H1 (cell line): Measurements from ENCODE around the gene ZNF683. TPM values are rescaled to one million over a fixed set of nuclear protein-coding genes. Genes with fewer than 3 reads are reported as not detected.

Experiments
- CTCF ChIA-PET: fragments of 300-600 bp; sonication (Branson Sonifier 250); formaldehyde crosslinking; loops from one replicate; lab custom pipeline; 2021; ENCODE audit not compliant: partially characterized antibody; lab: Charles Lee
- POLR2A ChIA-PET: fragments of 300-600 bp; sonication (Branson Sonifier 250); formaldehyde crosslinking; loops from one replicate; lab custom pipeline; 2021; ENCODE audit warnings: inconsistent platforms; ENCODE audit not compliant: partially characterized antibody; lab: Charles Lee
- DNase-seq, 2 experiments: peaks; one replicate each; pipeline versions ENCODE4 v3.0.0 to v3.0.0-alpha.2; 2010 to 2022; ENCODE audit warnings: low spot score in 2 of 2, low read depth in 1 of 2, mixed read lengths in 1 of 2
- FAIRE-seq: peaks from 2 replicates; lab custom pipeline; 2011; peaks lifted over from hg19 to GRCh38; lab: Jason Lieb, UNC
- H2AFZ ChIP-seq: 2 replicates; pipeline ENCODE4 v1.8.1; 2012; ENCODE audit warnings: low read length, inconsistent platforms
- H2AK5ac ChIP-seq: 2 replicates; pipeline ENCODE4 v1.6.1; 2013; ENCODE audit warnings: low read depth, low read length
- H2BK120ac ChIP-seq: replicated peaks from 2 replicates; pipeline ENCODE3; 2013; ENCODE audit warnings: low read depth, low read length, inconsistent platforms
- H2BK12ac ChIP-seq: 2 replicates; pipeline ENCODE4 v1.6.1; 2013; ENCODE audit warnings: low read depth, low read length
- H2BK15ac ChIP-seq: 2 replicates; pipeline ENCODE4 v1.6.1; 2013; ENCODE audit warnings: low read length
- H2BK20ac ChIP-seq: 2 replicates; pipeline ENCODE4 v1.6.1; 2013; ENCODE audit warnings: low read length
- H2BK5ac ChIP-seq: 2 replicates; pipeline ENCODE4 v1.6.1; 2013; ENCODE audit warnings: low read depth, low read length
- H3K14ac ChIP-seq: 2 replicates; pipeline ENCODE4 v1.6.1; 2013; ENCODE audit warnings: inconsistent platforms; ENCODE audit not compliant: insufficient read length
- H3K18ac ChIP-seq: 2 replicates; pipeline ENCODE4 v1.6.1; 2013; ENCODE audit warnings: low read length; ENCODE audit errors: extremely low read depth
- H3K23ac ChIP-seq: 2 replicates; pipeline ENCODE4 v1.6.1; 2013; ENCODE audit warnings: inconsistent platforms; ENCODE audit not compliant: insufficient read length
- H3K23me2 ChIP-seq: 2 replicates; pipeline ENCODE4 v1.6.1; 2013; ENCODE audit warnings: low read depth, low read length
- H3K27ac ChIP-seq: 2 replicates; pipeline ENCODE4 v1.6.1; 2011; ENCODE audit warnings: low read depth, low read length, inconsistent platforms
- H3K27me3 ChIP-seq, 4 experiments: replicated peaks in 1 of 4; 1 replicate in 1 of 4; 2 replicates in 3 of 4; pipeline versions ENCODE4 v1.6.1 to v1.8.1; 2011 to 2013; ENCODE audit warnings: low read length in 3 of 4, mild to moderate bottlenecking in 3 of 4, inconsistent platforms in 2 of 4, mixed read lengths in 2 of 4, moderate library complexity in 1 of 4; ENCODE audit not compliant: control insufficient read depth in 3 of 4, insufficient read depth in 3 of 4; ENCODE audit errors: extremely low read depth in 1 of 4
- H3K36me3 ChIP-seq, 4 experiments: 2 replicates each; pipeline versions ENCODE4 v1.6.1 to v1.8.1; 2011 to 2013; ENCODE audit warnings: mild to moderate bottlenecking in 4 of 4, low read length in 3 of 4, moderate library complexity in 2 of 4, control low read depth in 1 of 4, inconsistent platforms in 1 of 4; ENCODE audit not compliant: insufficient read depth in 4 of 4, control insufficient read depth in 2 of 4
- H3K4ac ChIP-seq: replicated peaks from 2 replicates; pipeline ENCODE3; 2013; ENCODE audit warnings: low read length, low read depth, mixed read lengths, inconsistent platforms; ENCODE audit not compliant: insufficient read length
- H3K4me1 ChIP-seq, 4 experiments: replicated peaks in 1 of 4; 1 replicate in 1 of 4; 2 replicates in 3 of 4; pipeline versions ENCODE4 v1.6.1 to v1.8.1; 2011 to 2013; ENCODE audit warnings: low read length in 3 of 4, inconsistent platforms in 2 of 4, mixed read lengths in 1 of 4; ENCODE audit not compliant: insufficient read depth in 4 of 4, control insufficient read depth in 3 of 4
- H3K4me2 ChIP-seq, 2 experiments: 2 replicates each; pipeline versions ENCODE4 v1.6.1 to v1.8.1; 2011 to 2013; ENCODE audit warnings: low read depth in 2 of 2, low read length in 2 of 2, control low read depth in 1 of 2, inconsistent platforms in 1 of 2, mild to moderate bottlenecking in 1 of 2; ENCODE audit not compliant: insufficient read depth in 1 of 2
- H3K4me3 ChIP-seq, 4 experiments: fragments of 200-600, 300-600 bp in 1 of 4; sonication (generic), shearing (Covaris generic), sonication (Bioruptor Twin) in 1 of 4; 2 replicates each; pipeline versions ENCODE4 v1.5.1 to v1.8.1; 2011 to 2016; ENCODE audit warnings: low read length in 4 of 4, low read depth in 3 of 4, control low read depth in 2 of 4, inconsistent platforms in 2 of 4, mild to moderate bottlenecking in 2 of 4, mixed read lengths in 1 of 4, moderate library complexity in 1 of 4; ENCODE audit not compliant: insufficient read depth in 2 of 4; ENCODE audit errors: extremely low read depth in 1 of 4
- H3K56ac ChIP-seq: replicated peaks from 2 replicates; pipeline ENCODE3; 2013; ENCODE audit warnings: low read depth, mild to moderate bottlenecking, mixed read lengths, low read length, inconsistent platforms; ENCODE audit not compliant: insufficient read length
- H3K79me1 ChIP-seq: 2 replicates; pipeline ENCODE4 v1.6.1; 2013; ENCODE audit warnings: low read depth, low read length, control low read depth
- H3K79me2 ChIP-seq, 2 experiments: 2 replicates each; pipeline versions ENCODE4 v1.6.1 to v1.8.1; 2012 to 2013; ENCODE audit warnings: low read length in 2 of 2, mild to moderate bottlenecking in 2 of 2, inconsistent platforms in 1 of 2; ENCODE audit not compliant: insufficient read depth in 2 of 2, control insufficient read depth in 1 of 2
- H3K9ac ChIP-seq, 4 experiments: replicated peaks in 1 of 4; 1 replicate in 1 of 4; 2 replicates in 3 of 4; pipeline versions ENCODE4 v1.6.1 to v1.8.1; 2011 to 2013; ENCODE audit warnings: low read depth in 3 of 4, low read length in 3 of 4, control low read depth in 2 of 4, mild to moderate bottlenecking in 2 of 4, moderate library complexity in 2 of 4, inconsistent platforms in 1 of 4; ENCODE audit errors: extremely low read depth in 1 of 4
- H3K9me3 ChIP-seq, 2 experiments: 2 replicates each; pipeline versions ENCODE4 v1.6.1 to v1.8.1; 2012 to 2013; ENCODE audit warnings: mild to moderate bottlenecking in 2 of 2, moderate library complexity in 2 of 2, control low read depth in 1 of 2, inconsistent platforms in 1 of 2, low read depth in 1 of 2, low read length in 1 of 2, mixed read lengths in 1 of 2; ENCODE audit not compliant: insufficient read depth in 2 of 2
- H4K20me1 ChIP-seq, 2 experiments: replicated peaks in 1 of 2; 2 replicates each; pipeline versions ENCODE3 to v1.8.1; 2011 to 2013; ENCODE audit warnings: inconsistent platforms in 2 of 2, low read length in 2 of 2, mild to moderate bottlenecking in 1 of 2; ENCODE audit not compliant: insufficient read depth in 2 of 2, control insufficient read depth in 1 of 2
- H4K5ac ChIP-seq: 2 replicates; pipeline ENCODE4 v1.6.1; 2013; ENCODE audit warnings: low read length, low read depth, mixed read lengths, inconsistent platforms; ENCODE audit not compliant: insufficient read length
- H4K8ac ChIP-seq: 2 replicates; pipeline ENCODE4 v1.8.0; 2013; ENCODE audit warnings: mild to moderate bottlenecking, moderate library complexity, low read length, inconsistent platforms; ENCODE audit not compliant: insufficient read depth; ENCODE audit errors: extremely low read depth
- H4K91ac ChIP-seq: replicated peaks from 2 replicates; pipeline ENCODE3; 2013; ENCODE audit warnings: low read length, mixed read lengths, inconsistent platforms; ENCODE audit not compliant: insufficient read length
- MAX ChIP-seq: IDR thresholded peaks from 2 replicates; pipeline ENCODE4 v1.6.1; 2012; ENCODE audit warnings: inconsistent platforms
- NRF1 ChIP-seq: IDR thresholded peaks from 2 replicates; pipeline ENCODE4 v1.6.1; 2011; ENCODE audit warnings: mild to moderate bottlenecking, low read depth, low read length, improper control_type of control experiment
- PHF8 ChIP-seq: fragments of 200-600 bp; sonication (generic); conservative IDR thresholded peaks from 2 replicates; pipeline ENCODE4 v1.7.1; 2012; ENCODE audit warnings: low read depth, mild to moderate bottlenecking, inconsistent platforms, low read length, moderate library complexity
- SIX5 ChIP-seq: IDR thresholded peaks from 2 replicates; pipeline ENCODE4 v1.6.1; 2011; ENCODE audit warnings: mild to moderate bottlenecking, low read depth, low read length
- SUZ12 ChIP-seq: fragments of 200-600 bp; sonication (generic); IDR thresholded peaks from 2 replicates; pipeline ENCODE4 v1.6.1; 2012; ENCODE audit warnings: mild to moderate bottlenecking, inconsistent platforms, low read length, moderate library complexity, mixed read lengths
- TBP ChIP-seq: IDR thresholded peaks from 2 replicates; pipeline ENCODE4 v1.6.1; 2011; ENCODE audit warnings: low read depth, low read length, improper control_type of control experiment
- WGBS, 2 experiments: shearing (Covaris generic) in 1 of 2; methylation state at CpG; one replicate each; pipeline versions ENCODE4 v1.1.6 to v1.1.7; 2013 to 2015; ENCODE audit warnings: low lambda C conversion rate in 2 of 2, mixed read lengths in 2 of 2, inconsistent platforms in 1 of 2, low coverage in 1 of 2, missing lambda C conversion rate in 1 of 2; ENCODE audit not compliant: insufficient replicate concordance in 2 of 2, insufficient coverage in 1 of 2, insufficient read length in 1 of 2; ENCODE audit errors: extremely low coverage in 1 of 2, missing lambda C conversion rate in 1 of 2; 5-methylcytosine and 5-hydroxymethylcytosine counted together
- polyA plus RNA-seq, 7 experiments: library from polyadenylated mRNA; depleted of rRNA in 3 of 7; stranded (reverse) in 5 of 7; unstranded in 2 of 7; fragments of >200 nt in 5 of 7; fragments of 200-250 nt in 2 of 7; gene quantifications; 1 replicate in 5 of 7; 2 replicates in 1 of 7; 4 replicates in 1 of 7; pipeline versions ENCODE4 v1.2.1 to v1.2.3, GENCODE V29; 2011 to 2013; ENCODE audit warnings: missing spikeins in 2 of 7, mixed read lengths in 2 of 7
- total RNA-seq: library from RNA; stranded (reverse); fragmentation: NEBNext Ultra II Directional; extraction: Animal tissue kit (Norgen Biotek cat#: 25700); gene quantifications from 2 replicates; pipeline ENCODE4 v1.2.1, GENCODE V29; 2021

Gene ZNF683
- total and polyA plus RNA-seq, 2 of the 8 experiments (the other 6 are each of a cell fraction or from before 2014, with no cell fraction given) = not detected

DNA sequence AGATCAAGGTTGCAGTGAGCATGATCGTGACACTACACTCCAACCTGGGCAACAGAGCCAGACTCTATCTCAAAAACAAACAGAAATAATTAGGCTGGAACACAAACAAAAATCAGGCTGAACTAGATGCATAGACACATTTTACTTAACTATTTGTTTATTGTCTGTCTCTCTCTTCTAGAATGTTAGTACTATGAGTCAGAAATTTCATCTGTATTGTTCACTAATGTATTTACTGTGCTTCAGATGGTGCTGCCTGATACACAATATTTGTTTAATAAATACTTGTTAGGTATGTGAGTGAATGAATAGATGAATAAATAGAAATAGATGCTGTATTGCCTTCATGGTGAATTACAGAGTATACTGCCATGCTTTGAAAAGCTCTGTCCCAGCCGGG is 32.1 kb upstream of the ZNF683 start:
- H3K4me2 ChIP-seq = no peak overlapping the region
- peaks cover 0 to 8% (median 1%) of the 10 kb centered on the region in 4 experiments; a peak in 4 of 7 replicates for H3K4me1 ChIP-seq
- no peaks in the 10 kb centered on the region for H3K79me1 ChIP-seq
- no peak overlapping the region for H3K18ac ChIP-seq
- no peak overlapping the region for H3K14ac ChIP-seq
- H2AFZ ChIP-seq = no peak overlapping the region
- ChIA-PET CTCF (interaction anchor here (0.9 to 2.6 kb wide), 5 partner anchors 8 to 123 kb away, joined by 3 to 13 read pairs (median 4); no protein-coding TSS in a partner anchor), POLR2A (interaction anchor here (1.3 to 8.6 kb wide), 3 partner anchors 9 to 14 kb away, joined by 5 to 150 read pairs (median 14); no protein-coding TSS in a partner anchor)
- no peak overlapping the region for H3K56ac ChIP-seq
- no peaks in the 10 kb centered on the region for H3K36me3 ChIP-seq
- H3K27me3 ChIP-seq = no peaks in the 10 kb centered on the region
- no peak overlapping the region for H3K27ac ChIP-seq
- H2BK15ac ChIP-seq = no peak overlapping the region
- H3K4ac ChIP-seq = no peak overlapping the region
- no peak overlapping the region for H4K5ac ChIP-seq
- H3K79me2 ChIP-seq = no peaks in the 10 kb centered on the region
- H2AK5ac ChIP-seq = no peak overlapping the region
- no peak overlapping the region for H2BK5ac ChIP-seq
- H2BK120ac ChIP-seq = no peak overlapping the region
- no peak overlapping the region for H4K91ac ChIP-seq
- FAIRE-seq (no peak), DNase-seq (no peak)
- H3K9ac ChIP-seq = no peak overlapping the region
- H3K23me2 ChIP-seq = peaks cover 7% of the 10 kb centered on the region; the same call in 1 of the 2 replicates
- H3K9me3 ChIP-seq = no peaks in the 10 kb centered on the region
- H4K8ac ChIP-seq = no peak overlapping the region
- 95% methylated on average over 2 of the region's 2 CpGs; no CpG with 5 or more reads in 1 of the 2 experiments for WGBS, 2 experiments
- H3K4me3 ChIP-seq = no peak overlapping the region
- TF ChIP-seq SUZ12 (no peak), TBP (no peak), NRF1 (no peak), PHF8 (no peak), MAX (no peak), SIX5 (no peak)
- no peak overlapping the region for H3K23ac ChIP-seq
- H2BK12ac ChIP-seq = no peak overlapping the region
- H4K20me1 ChIP-seq = peaks cover 0 to 1% of the 10 kb centered on the region in 2 experiments
- no peak overlapping the region for H2BK20ac ChIP-seq
